Caco-2 (cell line): Measurements from ENCODE around the gene ELP5. TPM values are rescaled to one million over a fixed set of nuclear protein-coding genes. Genes with fewer than 3 reads are reported as not detected.

Experiments
- BruUV-seq: library from RNA; stranded (reverse); fragments of 400-500 nt; replicated peaks from 2 replicates; lab custom pipeline; 2021; lab: Mats Ljungman, UMichigan
- CTCF ChIA-PET: fragments of 300-600 bp; sonication (Branson Sonifier 250); formaldehyde crosslinking; loops from one replicate; lab custom pipeline; 2022; ENCODE audit warnings: antibody characterized with exemption; lab: Charles Lee
- POLR2A ChIA-PET: fragments of 300-600 bp; sonication (Branson Sonifier 250); formaldehyde crosslinking; loops from one replicate; lab custom pipeline; 2022; ENCODE audit warnings: antibody characterized with exemption; lab: Charles Lee
- DNase-seq, 2 experiments: peaks; one replicate each; pipeline versions ENCODE4 v3.0.0 to v3.0.0-alpha.2; 2020 to 2022
- H3K27me3 ChIP-seq: replicated peaks from 2 replicates; pipeline ENCODE4 v1.6.0; 2011; ENCODE audit warnings: low read length; ENCODE audit not compliant: control insufficient read depth, insufficient read depth
- H3K36me3 ChIP-seq: 2 replicates; pipeline ENCODE4 v1.5.1; 2011; ENCODE audit warnings: low read length; ENCODE audit not compliant: control insufficient read depth, insufficient read depth
- H3K4me1 ChIP-seq: fragments of 250-450 bp; sonication (Bioruptor Pico); 2 replicates; pipeline ENCODE4 v1.5.1; 2020; ENCODE audit warnings: mild to moderate bottlenecking
- H3K4me3 ChIP-seq: 2 replicates; pipeline ENCODE4 v1.5.1; 2011; ENCODE audit warnings: low read depth, mild to moderate bottlenecking, control low read depth, low read length
- H3K9me3 ChIP-seq: fragments of 250-450 bp; sonication (Bioruptor Pico); 2 replicates; pipeline ENCODE4 v1.5.1; 2020; ENCODE audit warnings: mild to moderate bottlenecking, moderate library complexity
- H3K27ac Mint-ChIP-seq: one replicate; pipeline ENCODE4 v1.8.0; 2022; ENCODE audit warnings: mixed read lengths; ENCODE audit not compliant: unreplicated experiment
- H3K27me3 Mint-ChIP-seq: one replicate; pipeline ENCODE4 v1.8.0; 2022; ENCODE audit warnings: mixed read lengths; ENCODE audit not compliant: insufficient read depth, unreplicated experiment
- H3K36me3 Mint-ChIP-seq: one replicate; pipeline ENCODE4 v1.8.0; 2022; ENCODE audit warnings: mild to moderate bottlenecking, mixed read lengths; ENCODE audit not compliant: insufficient read depth, unreplicated experiment
- H3K4me1 Mint-ChIP-seq: one replicate; pipeline ENCODE4 v1.8.0; 2022; ENCODE audit warnings: low read depth, mixed read lengths; ENCODE audit not compliant: unreplicated experiment
- H3K4me3 Mint-ChIP-seq: one replicate; pipeline ENCODE4 v1.8.0; 2022; ENCODE audit warnings: mild to moderate bottlenecking, moderate library complexity, mixed read lengths; ENCODE audit not compliant: unreplicated experiment
- H3K9me3 Mint-ChIP-seq: one replicate; pipeline ENCODE4 v1.8.0; 2022; ENCODE audit warnings: mixed read lengths; ENCODE audit not compliant: unreplicated experiment
- CTCF ChIP-seq, 2 experiments: fragments of 200-600 bp in 1 of 2; IDR thresholded peaks; 1 replicate in 1 of 2; 2 replicates in 1 of 2; pipeline versions ENCODE4 v1.5.1 to v1.8.0; 2011 to 2022; ENCODE audit warnings: antibody characterized with exemption in 1 of 2, control low read depth in 1 of 2, inconsistent platforms in 1 of 2, low read depth in 1 of 2, low read length in 1 of 2, mild to moderate bottlenecking in 1 of 2, moderate library complexity in 1 of 2; ENCODE audit not compliant: insufficient read depth in 1 of 2, severe bottlenecking in 1 of 2, unreplicated experiment in 1 of 2
- intact Hi-C: fragments of 100-400 bp; cut with micrococcal nuclease; formaldehyde crosslinking; loops from one replicate; pipeline ENCODE4 v1.10.0; 2022; ENCODE audit not compliant: unreplicated experiment
- total RNA-seq: library from RNA; stranded (reverse); gene quantifications from 2 replicates; pipeline ENCODE4 v1.2.3, GENCODE V29; 2022

The ELP5 gene
- total RNA-seq, 1 experiment from 2014 or later: 43.2 TPM

- Histone ChIP-seq H3K4me1 (no peaks in the 10 kb centered on the region), H3K27me3 (no peaks in the 10 kb centered on the region), H3K9me3 (no peaks in the 10 kb centered on the region), H3K4me3 (0 out of 2 replicates have a peak overlapping the region, but pooled peaks have one; percentile 64), H3K36me3 (no peaks in the 10 kb centered on the region)
- Mint-ChIP-seq H3K4me3 (peak overlapping the region; percentile 88), H3K4me1 (peaks cover 11% of the 10 kb centered on the region), H3K27me3 (no peaks in the 10 kb centered on the region), H3K36me3 (peaks cover 54% of the 10 kb centered on the region), H3K9me3 (no peaks in the 10 kb centered on the region), H3K27ac (no peak overlapping the region)
- intact Hi-C loops: no loop called here
- CTCF ChIA-PET: no interaction called here
- POLR2A ChIA-PET: no interaction called here
- BruUV-seq: no TSS peak
- no peak for DNase-seq
- no peak for TF ChIP-seq CTCF (IDR thresholded peaks at IDR 0.05; ENCODE audit: insufficient read depth in 1 of 2, low read depth in 1 of 2, low read length in 1 of 2, severe bottlenecking in 1 of 2, unreplicated experiment in 1 of 2)
These were observed 2.2 kb upstream of the ELP5 start for GRCh38 chr17:7249830-7250229.

- intact Hi-C loops: no loop called here
- POLR2A ChIA-PET: interaction anchor here (1.0 kb wide), 1 partner anchor 9 kb away, joined by 3 read pairs; the partner anchor contains the start of gene GABARAP
These were observed 1.1 kb upstream of the ELP5 start for GRCh38 chr17:7250695-7251627.

More at GRCh38 chr17:7250695-7251627, 1.1 kb upstream of the ELP5 start:
- peak overlapping the region; percentile 88 for H3K4me3 Mint-ChIP-seq
- no peaks in the 10 kb centered on the region for H3K4me1 ChIP-seq
- H3K4me3 ChIP-seq: peak overlapping the region; percentile 64
- H3K36me3 Mint-ChIP-seq: peaks cover 57% of the 10 kb centered on the region
- CTCF ChIA-PET: interaction anchor here (1.0 kb wide), 1 partner anchor 9 kb away, joined by 3 read pairs; no protein-coding TSS in a partner anchor
- no peak for TF ChIP-seq CTCF (IDR thresholded peaks at IDR 0.05; ENCODE audit: insufficient read depth in 1 of 2, low read depth in 1 of 2, low read length in 1 of 2, severe bottlenecking in 1 of 2, unreplicated experiment in 1 of 2)
- peak overlapping the region; percentile 70 for H3K27ac Mint-ChIP-seq
- no peaks in the 10 kb centered on the region for H3K9me3 Mint-ChIP-seq
- no peaks in the 10 kb centered on the region for H3K36me3 ChIP-seq
- no peaks in the 10 kb centered on the region for H3K27me3 ChIP-seq
- no peak for DNase-seq
- no TSS peak for BruUV-seq
- no peaks in the 10 kb centered on the region for H3K9me3 ChIP-seq
- H3K27me3 Mint-ChIP-seq: no peaks in the 10 kb centered on the region
- H3K4me1 Mint-ChIP-seq: peaks cover 11% of the 10 kb centered on the region
